IMR-90 (cell line): ENCODE measurements around the gene NRXN2. TPM values are rescaled to one million over a fixed set of nuclear protein-coding genes. Genes with fewer than 3 reads are reported as not detected.

Source experiments
- ATAC-seq: fragments of 200-7000 bp; cut with Tn5 transposase; 2 replicates; pipeline ENCODE4 v1.9.1; 2020; ENCODE audit warnings: low read depth, mild to moderate bottlenecking, moderate library complexity
- BruUV-seq: library from RNA; stranded (reverse); fragments of 400-500 nt; replicated peaks from 2 replicates; lab custom pipeline; 2021; lab: Mats Ljungman, UMichigan
- CTCF ChIA-PET: fragments of 300-600 bp; formaldehyde crosslinking; extraction: SDS; loops from one replicate; lab custom pipeline; 2021; ENCODE audit warnings: antibody characterized with exemption; lab: Yijun Ruan, JAX
- POLR2A ChIA-PET: fragments of 300-600 bp; sonication (Branson Sonifier 250); formaldehyde crosslinking; loops from one replicate; lab custom pipeline; 2022; ENCODE audit warnings: antibody characterized with exemption; ENCODE audit not compliant: unreplicated experiment; lab: Charles Lee
- DNase-seq: peaks from one replicate; pipeline ENCODE4 v3.0.0; 2013
- H2AFZ ChIP-seq: replicated peaks from 2 replicates; pipeline ENCODE3; 2013; ENCODE audit warnings: low read length, mild to moderate bottlenecking; ENCODE audit not compliant: poor library complexity
- H2AK5ac ChIP-seq: 2 replicates; pipeline ENCODE4 v1.6.1; 2013; ENCODE audit warnings: low read depth, low read length, inconsistent platforms
- H2AK9ac ChIP-seq: replicated peaks from 2 replicates; pipeline ENCODE3; 2013; ENCODE audit warnings: mild to moderate bottlenecking, low read depth, low read length, moderate library complexity; ENCODE audit not compliant: poor library complexity
- H2BK120ac ChIP-seq: 2 replicates; pipeline ENCODE4 v1.6.1; 2013; ENCODE audit warnings: low read depth, low read length, inconsistent platforms
- H2BK15ac ChIP-seq: 3 replicates; pipeline ENCODE4 v1.6.1; 2013; ENCODE audit warnings: low read depth, low read length, inconsistent platforms
- H2BK20ac ChIP-seq: 2 replicates; pipeline ENCODE4 v1.6.1; 2013; ENCODE audit warnings: low read depth, mild to moderate bottlenecking, inconsistent platforms, low read length, moderate library complexity
- H2BK5ac ChIP-seq: 2 replicates; pipeline ENCODE4 v1.6.1; 2013; ENCODE audit warnings: mild to moderate bottlenecking, low read depth, low read length, inconsistent platforms; ENCODE audit not compliant: poor library complexity, severe bottlenecking
- H3K14ac ChIP-seq: replicated peaks from 2 replicates; pipeline ENCODE4 v1.6.1; 2013; ENCODE audit warnings: low read depth, low read length, inconsistent platforms
- H3K18ac ChIP-seq: 2 replicates; pipeline ENCODE4 v1.6.1; 2013; ENCODE audit warnings: low read depth, low read length, control low read depth
- H3K23ac ChIP-seq: 2 replicates; pipeline ENCODE4 v1.6.1; 2013; ENCODE audit warnings: low read depth, low read length, inconsistent platforms
- H3K27ac ChIP-seq: 2 replicates; pipeline ENCODE4 v1.5.1; 2013; ENCODE audit warnings: mild to moderate bottlenecking, control low read depth, low read length; ENCODE audit not compliant: insufficient read depth
- H3K27me3 ChIP-seq: 2 replicates; pipeline ENCODE4 v1.6.1; 2013; ENCODE audit warnings: low read length; ENCODE audit not compliant: control insufficient read depth, insufficient read depth
- H3K36me3 ChIP-seq: 2 replicates; pipeline ENCODE4 v1.6.1; 2013; ENCODE audit warnings: low read length, mixed read lengths; ENCODE audit not compliant: control insufficient read depth, insufficient read depth
- H3K4ac ChIP-seq: 2 replicates; pipeline ENCODE4 v1.6.1; 2013; ENCODE audit warnings: low read depth, low read length, inconsistent platforms
- H3K4me1 ChIP-seq: 2 replicates; pipeline ENCODE4 v1.6.1; 2013; ENCODE audit warnings: low read length, mixed read lengths; ENCODE audit not compliant: control insufficient read depth, insufficient read depth
- H3K4me2 ChIP-seq: 2 replicates; pipeline ENCODE4 v1.6.1; 2013; ENCODE audit warnings: low read depth, mild to moderate bottlenecking, control low read depth, low read length, moderate library complexity
- H3K4me3 ChIP-seq: 2 replicates; pipeline ENCODE4 v1.5.1; 2013; ENCODE audit warnings: low read depth, mild to moderate bottlenecking, control low read depth, low read length, moderate library complexity; ENCODE audit not compliant: insufficient read depth
- H3K56ac ChIP-seq: 2 replicates; pipeline ENCODE4 v1.6.1; 2013; ENCODE audit warnings: low read length, inconsistent platforms; ENCODE audit not compliant: insufficient read depth; ENCODE audit errors: extremely low read depth
- H3K79me1 ChIP-seq, 2 experiments: 2 replicates each; pipeline ENCODE4 v1.6.1; 2013; ENCODE audit warnings: low read length in 2 of 2, inconsistent platforms in 1 of 2, low read depth in 1 of 2
- H3K9ac ChIP-seq: 2 replicates; pipeline ENCODE4 v1.6.1; 2013; ENCODE audit warnings: low read depth, low read length, control low read depth
- H3K9me1 ChIP-seq: 2 replicates; pipeline ENCODE4 v1.6.1; 2013; ENCODE audit warnings: low read length, inconsistent platforms; ENCODE audit not compliant: insufficient read depth
- H3K9me3 ChIP-seq: 2 replicates; pipeline ENCODE4 v1.6.1; 2013; ENCODE audit warnings: low read length; ENCODE audit not compliant: control insufficient read depth, insufficient read depth
- H4K20me1 ChIP-seq: 2 replicates; pipeline ENCODE4 v1.6.1; 2013; ENCODE audit warnings: low read length, inconsistent platforms; ENCODE audit not compliant: insufficient read depth
- H4K5ac ChIP-seq: 2 replicates; pipeline ENCODE4 v1.6.1; 2013; ENCODE audit warnings: mild to moderate bottlenecking, low read depth, low read length, control low read depth
- H4K8ac ChIP-seq, 2 experiments: 2 replicates each; pipeline ENCODE4 v1.6.1; 2013; ENCODE audit warnings: low read depth in 2 of 2, low read length in 2 of 2, control low read depth in 1 of 2, inconsistent platforms in 1 of 2
- H4K91ac ChIP-seq: 2 replicates; pipeline ENCODE4 v1.6.1; 2013; ENCODE audit warnings: low read depth, low read length, inconsistent platforms; ENCODE audit not compliant: insufficient read depth
- BHLHE40 ChIP-seq: fragments of 150-350 bp; IDR thresholded peaks from 2 replicates; pipeline ENCODE4 v1.6.1; 2016; ENCODE audit warnings: mild to moderate bottlenecking, low read depth, low read length
- CHD1 ChIP-seq: IDR thresholded peaks from 2 replicates; pipeline ENCODE4 v1.6.1; 2012; ENCODE audit warnings: low read depth, low read length, improper control_type of control experiment
- RAD21 ChIP-seq: IDR thresholded peaks from 2 replicates; pipeline ENCODE4 v1.6.1; 2012; ENCODE audit warnings: low read length, improper control_type of control experiment
- RFX5 ChIP-seq: IDR thresholded peaks from 2 replicates; pipeline ENCODE4 v1.8.0; 2012; ENCODE audit warnings: low read depth, mild to moderate bottlenecking, low read length, moderate library complexity
- SMC3 ChIP-seq: fragments of 150-350 bp; IDR thresholded peaks from 2 replicates; pipeline ENCODE4 v1.6.1; 2016; ENCODE audit warnings: low read depth, mild to moderate bottlenecking, antibody characterized with exemption, low read length, moderate library complexity
- WGBS, 2 experiments: methylation state at CpG; one replicate each; pipeline versions ENCODE4 v1.1.5 to v1.1.7; 2013; ENCODE audit warnings: missing lambda C conversion rate in 2 of 2; ENCODE audit not compliant: insufficient read length in 1 of 2; ENCODE audit errors: extremely low coverage in 2 of 2; 5-methylcytosine and 5-hydroxymethylcytosine counted together
- dilution Hi-C: fragments of 300-500 bp; cut with HindIII; formaldehyde crosslinking; loops from one replicate; pipeline ENCODE4 v1.14.3; 2018; ENCODE audit warnings: low sequenced_read_pairs; ENCODE audit not compliant: unreplicated experiment
- in situ Hi-C: fragments of 300-500 bp; cut with MboI; formaldehyde crosslinking; loops from 3 replicates; pipeline ENCODE4 v1.14.3; 2019; ENCODE audit warnings: low sequenced_read_pairs, inconsistent platforms, mixed read lengths
- intact Hi-C: fragments of 100-400 bp; cut with micrococcal nuclease; formaldehyde crosslinking; loops from 2 replicates; pipeline ENCODE4 v1.10.0; 2022
- polyA plus RNA-seq, 3 experiments: library from polyadenylated mRNA; depleted of rRNA; stranded (reverse); fragments of >200 nt; gene quantifications; 2 replicates each; pipeline ENCODE4 v1.2.3, GENCODE V29; 2012; ENCODE audit warnings: low replicate concordance in 1 of 3
- total RNA-seq: library from RNA; depleted of rRNA; stranded (reverse); fragments of >200 nt; gene quantifications from 2 replicates; pipeline ENCODE4 v1.2.3, GENCODE V29; 2012

Gene NRXN2
- total and polyA plus RNA-seq, 2 of the 4 experiments (the other 2 are of a cell fraction) = 0.18 to 0.22 TPM

DNA sequence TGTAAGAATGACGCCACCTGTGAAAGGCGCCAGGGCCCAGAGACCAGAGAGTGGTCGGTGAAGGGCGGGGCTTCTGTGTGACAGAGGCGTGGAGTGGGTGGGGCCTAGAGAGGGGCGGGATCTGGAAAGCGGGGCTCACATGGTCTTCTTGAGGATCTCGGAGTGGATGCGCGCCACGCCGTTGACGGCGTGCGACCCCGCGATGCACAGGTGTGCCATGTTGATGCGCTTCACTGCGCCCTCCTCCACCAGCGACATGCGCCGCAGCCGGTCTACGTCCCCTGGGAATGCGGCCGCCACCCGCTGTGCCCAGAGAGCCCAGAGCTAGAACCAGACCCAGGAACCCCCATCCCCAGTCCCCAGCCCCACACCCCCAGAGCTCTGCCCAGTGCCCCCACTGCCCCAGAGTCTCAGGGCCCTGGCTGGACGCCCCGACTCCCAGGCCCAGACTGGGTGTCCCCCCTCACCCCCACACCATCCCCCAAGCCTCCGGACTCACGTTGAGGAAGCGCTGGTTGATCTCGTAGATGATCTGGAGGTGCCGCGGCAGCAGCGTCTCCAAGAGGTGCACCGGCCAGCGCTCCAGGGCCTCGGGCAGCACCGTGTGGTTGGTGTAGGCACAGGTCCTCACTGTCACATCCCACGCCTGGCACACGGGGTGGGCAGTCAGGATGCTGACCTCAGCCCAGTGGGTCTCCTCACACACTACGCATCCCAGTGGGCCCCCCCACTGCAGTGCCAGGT is 30.6 kb upstream of the NRXN2 start:
- no peak for ATAC-seq
- intact Hi-C loops = no loop called here
- Histone ChIP-seq H4K20me1 (peaks cover 5% of the 10 kb centered on the region; the same call in 1 of the 2 replicates), H3K79me1 (no peaks in the 10 kb centered on the region), H3K18ac (no peak overlapping the region), H2AK9ac (no peak overlapping the region), H2AK5ac (no peak overlapping the region), H3K56ac (no peak overlapping the region), H3K23ac (no peak overlapping the region), H3K4ac (no peak overlapping the region), H3K4me3 (no peak overlapping the region), H3K4me2 (no peak overlapping the region), H3K14ac (no peak overlapping the region), H3K9me3 (no peaks in the 10 kb centered on the region), H2BK5ac (no peak overlapping the region), H3K36me3 (no peaks in the 10 kb centered on the region), H2BK20ac (no peak overlapping the region), H4K8ac (no peak overlapping the region), H4K5ac (no peak overlapping the region), H2BK120ac (no peak overlapping the region), H3K27me3 (no peaks in the 10 kb centered on the region), H4K91ac (no peak overlapping the region), H3K9ac (no peak overlapping the region), H2AFZ (no peak overlapping the region), H3K9me1 (no peaks in the 10 kb centered on the region), H2BK15ac (no peak overlapping the region), H3K4me1 (no peaks in the 10 kb centered on the region), H3K27ac (no peak overlapping the region)
- in situ Hi-C loops = no loop called here
- POLR2A ChIA-PET = no interaction called here
- BruUV-seq = no TSS peak
- WGBS, 2 experiments = 96% methylated on average over 15 of the region's 43 CpGs; no CpG with 5 or more reads in 1 of the 2 experiments
- DNase-seq = no peak
- TF ChIP-seq RAD21 (no peak), CHD1 (no peak), SMC3 (no peak), BHLHE40 (no peak), RFX5 (no peak)
- dilution Hi-C loops = no loop called here
- CTCF ChIA-PET = no interaction called here
